GM23248 (cell line): ENCODE data around the gene EMID1. TPM values are rescaled to one million over a fixed set of nuclear protein-coding genes. Genes with fewer than 3 reads are reported as not detected.

Experiments
- DNase-seq: peaks from one replicate; pipeline ENCODE4 v3.0.0-alpha.2; 2015
- H2AFZ ChIP-seq: fragments of 200-600 bp; sonication (generic); 2 replicates; pipeline ENCODE4 v1.6.1; 2016; ENCODE audit warnings: antibody characterized with exemption
- H3F3A ChIP-seq: fragments of 200-600 bp; sonication (generic); 2 replicates; pipeline ENCODE4 v1.6.1; 2016; ENCODE audit warnings: mild to moderate bottlenecking, antibody characterized with exemption, mixed run types; ENCODE audit not compliant: insufficient read depth
- H3K27ac ChIP-seq: fragments of 200-600 bp; sonication (generic); 2 replicates; pipeline ENCODE4 v1.5.1; 2016; ENCODE audit warnings: mild to moderate bottlenecking
- H3K27me3 ChIP-seq: fragments of 200-600 bp; sonication (generic); replicated peaks from 2 replicates; pipeline ENCODE4 v1.6.1; 2016; ENCODE audit warnings: mild to moderate bottlenecking; ENCODE audit not compliant: insufficient read depth
- H3K36me3 ChIP-seq: fragments of 200-600 bp; sonication (generic); 2 replicates; pipeline ENCODE4 v1.6.1; 2016; ENCODE audit warnings: low read depth, mild to moderate bottlenecking
- H3K4me1 ChIP-seq: fragments of 200-600 bp; sonication (generic); 2 replicates; pipeline ENCODE4 v1.6.1; 2016; ENCODE audit warnings: mild to moderate bottlenecking; ENCODE audit not compliant: insufficient read depth
- H3K4me2 ChIP-seq: fragments of 200-600 bp; sonication (generic); one replicate; pipeline ENCODE4 v1.6.1; 2016; ENCODE audit warnings: mild to moderate bottlenecking; ENCODE audit not compliant: unreplicated experiment
- H3K4me3 ChIP-seq: fragments of 200-600 bp; sonication (generic); 2 replicates; pipeline ENCODE4 v1.5.1; 2016; ENCODE audit warnings: mild to moderate bottlenecking
- H3K79me2 ChIP-seq: fragments of 200-600 bp; sonication (generic); 2 replicates; pipeline ENCODE4 v1.6.1; 2016; ENCODE audit warnings: mild to moderate bottlenecking; ENCODE audit not compliant: insufficient read depth
- H3K9ac ChIP-seq: fragments of 200-600 bp; sonication (generic); 2 replicates; pipeline ENCODE4 v1.6.1; 2016; ENCODE audit warnings: mild to moderate bottlenecking
- H3K9me2 ChIP-seq: fragments of 200-600 bp; sonication (generic); 2 replicates; pipeline ENCODE4 v1.6.1; 2016; ENCODE audit warnings: mixed run types, mild to moderate bottlenecking, moderate library complexity; ENCODE audit not compliant: insufficient read depth
- H3K9me3 ChIP-seq: fragments of 200-600 bp; sonication (generic); one replicate; pipeline ENCODE4 v1.6.1; 2017; ENCODE audit warnings: low read depth
- H4K20me1 ChIP-seq: fragments of 200-600 bp; sonication (generic); 2 replicates; pipeline ENCODE4 v1.6.0; 2016; ENCODE audit not compliant: insufficient read depth
- EZH2 ChIP-seq: fragments of 200-600 bp; sonication (generic); IDR thresholded peaks from 2 replicates; pipeline ENCODE4 v1.6.1; 2018; ENCODE audit warnings: antibody characterized with exemption, mild to moderate bottlenecking; ENCODE audit not compliant: insufficient read depth, poor library complexity, severe bottlenecking
- EZH2phosphoT487 ChIP-seq: fragments of 200-600 bp; sonication (generic); IDR thresholded peaks from 2 replicates; pipeline ENCODE4 v1.6.1; 2018; ENCODE audit warnings: antibody characterized with exemption, moderate library complexity, mild to moderate bottlenecking, low read depth; ENCODE audit not compliant: insufficient read depth
- WGBS, 2 experiments: methylation state at CpG; one replicate each; pipeline ENCODE4 v1.1.6; 2015 to 2017; ENCODE audit warnings: low lambda C conversion rate in 2 of 2, low coverage in 1 of 2; ENCODE audit errors: missing lambda C conversion rate in 2 of 2; 5-methylcytosine and 5-hydroxymethylcytosine counted together
- in situ Hi-C: fragments of 300-500 bp; cut with MboI; formaldehyde crosslinking; loops from 2 replicates; pipeline ENCODE4 v1.15.0; 2020
- polyA plus RNA-seq: library from polyadenylated mRNA; unstranded; fragments of >200 nt; fragmentation: Nextera tagmentation; extraction: Ambion mirVana; gene quantifications from 2 replicates; pipeline ENCODE4 v1.2.1, GENCODE V29; 2016
- total RNA-seq: library from RNA; depleted of rRNA; stranded (reverse); fragments of >200 nt; shearing (Covaris generic); gene quantifications from 2 replicates; pipeline ENCODE4 v1.2.3, GENCODE V29; 2014

EMID1 gene
- total and polyA plus RNA-seq, 2 experiments from 2014 or later = not detected

- Histone ChIP-seq H3K27me3 (no peaks in the 10 kb centered on the region), H3K4me3 (peak overlapping the region; percentile 99), H3K79me2 (peaks cover 93% of the 10 kb centered on the region), H2AFZ (no peak overlapping the region), H3K4me1 (peaks cover 35% of the 10 kb centered on the region), H3K4me2 (peak overlapping the region; percentile 95), H3K9ac (peak overlapping the region; percentile 100), H3K27ac (peak overlapping the region; percentile 98), H4K20me1 (peaks cover 50% of the 10 kb centered on the region; the same call in 1 of the 2 replicates), H3F3A (peaks cover 26% of the 10 kb centered on the region), H3K36me3 (peaks cover 35% of the 10 kb centered on the region), H3K9me2 (no peaks in the 10 kb centered on the region), H3K9me3 (no peaks in the 10 kb centered on the region)
- TF ChIP-seq EZH2 (no peak), EZH2phosphoT487 (no peak)
- WGBS, 2 experiments = 9 to 12% methylated on average over 9 of the region's 9 CpGs
- DNase-seq = peak; percentile 55
- in situ Hi-C loops = no loop called here
Observed at GRCh38 chr22:29270475-29271271, 65.0 kb downstream of the EMID1 start.

GRCh38 chr22:29272624-29273023, 66.9 kb downstream of the EMID1 start:
- Histone ChIP-seq H3K36me3 (peaks cover 53% of the 10 kb centered on the region), H3K27me3 (no peaks in the 10 kb centered on the region), H2AFZ (no peak overlapping the region), H3K4me3 (no peak overlapping the region), H3K9me2 (no peaks in the 10 kb centered on the region), H3F3A (peaks cover 42% of the 10 kb centered on the region), H3K4me2 (no peak overlapping the region), H4K20me1 (peaks cover 56% of the 10 kb centered on the region; the same call in 1 of the 2 replicates), H3K9me3 (no peaks in the 10 kb centered on the region), H3K79me2 (peaks cover 96% of the 10 kb centered on the region), H3K4me1 (peaks cover 25% of the 10 kb centered on the region), H3K27ac (no peak overlapping the region), H3K9ac (no peak overlapping the region)
- TF ChIP-seq EZH2phosphoT487 = no peak
- TF ChIP-seq EZH2 = no peak
- 47 to 48% methylated on average over 2 of the region's 2 CpGs for WGBS, 2 experiments
- DNase-seq = no peak
- in situ Hi-C loops = no loop called here

DNA sequence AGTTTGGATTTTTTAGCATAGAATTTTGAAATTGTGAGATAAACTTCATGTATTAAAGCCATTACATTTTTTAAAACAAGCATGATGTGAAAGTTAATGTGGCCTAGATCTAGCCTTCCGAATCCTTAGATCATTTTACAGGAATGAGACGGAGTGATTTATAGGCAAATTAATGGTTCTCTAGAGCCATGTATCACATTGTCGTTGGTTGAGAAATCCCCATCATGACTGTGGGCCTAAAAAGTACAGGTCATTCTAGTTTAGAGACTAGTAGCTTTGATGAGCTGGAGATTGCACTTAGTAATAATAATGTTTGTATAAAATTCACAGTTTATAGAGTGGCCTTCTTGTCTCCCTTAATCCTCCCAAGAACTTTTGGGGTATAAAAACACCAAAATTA, 69.5 kb downstream of the EMID1 start:
- Histone ChIP-seq H3K4me2 (no peak overlapping the region), H3K27ac (no peak overlapping the region), H3K79me2 (peaks cover 100% of the 10 kb centered on the region), H3K4me1 (peaks cover 21% of the 10 kb centered on the region), H4K20me1 (peaks cover 43% of the 10 kb centered on the region; the same call in 1 of the 2 replicates), H3K9me2 (no peaks in the 10 kb centered on the region), H2AFZ (no peak overlapping the region), H3K4me3 (no peak overlapping the region), H3K9ac (no peak overlapping the region), H3K27me3 (no peaks in the 10 kb centered on the region), H3K36me3 (peaks cover 79% of the 10 kb centered on the region), H3F3A (peaks cover 55% of the 10 kb centered on the region), H3K9me3 (no peaks in the 10 kb centered on the region)
- no peak for DNase-seq
- 52 to 60% methylated on average over 3 of the region's 3 CpGs for WGBS, 2 experiments
- in situ Hi-C loops = no loop called here
- TF ChIP-seq EZH2 (no peak), EZH2phosphoT487 (no peak)

DNA sequence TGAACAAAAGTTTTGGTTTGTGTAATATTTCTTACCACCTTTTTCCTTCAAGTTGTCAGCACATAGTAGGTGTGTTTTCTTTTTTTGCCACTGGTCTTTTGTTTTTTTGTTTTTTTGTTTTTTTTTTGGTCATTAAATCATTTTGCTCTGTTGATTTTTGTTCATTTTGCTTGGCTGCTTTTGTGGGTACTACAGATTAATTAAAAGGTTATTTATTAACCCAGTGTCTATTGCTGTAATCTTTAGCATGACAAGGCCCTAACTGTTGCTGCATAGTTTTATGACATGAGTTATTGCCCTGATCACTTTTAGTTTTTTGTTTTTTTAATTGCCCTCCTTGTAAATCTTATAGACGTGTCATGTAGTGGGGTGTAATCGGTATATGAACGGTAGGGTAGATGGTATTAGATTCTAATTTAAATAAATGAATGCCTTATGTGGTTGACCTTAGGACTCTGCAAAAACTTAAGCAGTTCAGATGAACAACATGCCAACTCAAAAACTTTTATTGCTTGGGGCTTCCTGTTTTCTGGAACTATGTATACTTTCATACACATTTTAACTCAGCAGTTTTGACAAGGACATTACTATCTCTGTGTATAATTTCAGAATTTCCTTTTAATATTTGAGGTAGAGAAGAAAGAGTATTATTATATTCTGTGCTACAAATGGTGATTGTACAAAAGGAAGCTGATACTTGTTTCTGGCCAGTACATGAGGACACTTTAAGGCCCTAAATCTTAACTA, 70.3 kb downstream of the EMID1 start:
- peaks cover 13% of the 10 kb centered on the region for H3K4me1 ChIP-seq
- peaks cover 50% of the 10 kb centered on the region for H3F3A ChIP-seq
- H3K9me3 ChIP-seq = no peaks in the 10 kb centered on the region
- no peak overlapping the region for H3K4me2 ChIP-seq
- peaks cover 35% of the 10 kb centered on the region; the same call in 1 of the 2 replicates for H4K20me1 ChIP-seq
- no peaks in the 10 kb centered on the region for H3K27me3 ChIP-seq
- 70 to 72% methylated on average over 3 of the region's 3 CpGs for WGBS, 2 experiments
- H2AFZ ChIP-seq = no peak overlapping the region
- H3K4me3 ChIP-seq = no peak overlapping the region
- H3K9ac ChIP-seq = no peak overlapping the region
- in situ Hi-C loops = no loop called here
- H3K27ac ChIP-seq = no peak overlapping the region
- H3K36me3 ChIP-seq = peaks cover 83% of the 10 kb centered on the region
- DNase-seq = no peak
- no peak for TF ChIP-seq EZH2
- no peak for TF ChIP-seq EZH2phosphoT487
- H3K9me2 ChIP-seq = no peaks in the 10 kb centered on the region
- peaks cover 100% of the 10 kb centered on the region for H3K79me2 ChIP-seq
